GM23248 (cell line): ENCODE data around the gene ARL13B.

Experiments
- EZH2 ChIP-seq: fragments of 200-600 bp; sonication (generic); IDR thresholded peaks from 2 replicates; pipeline ENCODE4 v1.6.1; 2018; ENCODE audit warnings: antibody characterized with exemption, mild to moderate bottlenecking; ENCODE audit not compliant: insufficient read depth, poor library complexity, severe bottlenecking
- EZH2phosphoT487 ChIP-seq: fragments of 200-600 bp; sonication (generic); IDR thresholded peaks from 2 replicates; pipeline ENCODE4 v1.6.1; 2018; ENCODE audit warnings: antibody characterized with exemption, moderate library complexity, mild to moderate bottlenecking, low read depth; ENCODE audit not compliant: insufficient read depth

- TF ChIP-seq EZH2 = no peak
- no peak for TF ChIP-seq EZH2phosphoT487
Measured at GRCh38 chr3:94008253-94008652, 28.3 kb downstream of the ARL13B start.
